Measurements from ENCODE around the gene MUC5AC. TPM values are rescaled to one million over a fixed set of nuclear protein-coding genes. Genes with fewer than 3 reads are reported as not detected.
A peak's percentile ranks its signal among the peaks of the same experiment; 100 is the strongest.

Gene MUC5AC
- total and polyA plus RNA-seq, 11 donors, result not detected

- WGBS, 4 donors, result 67 to 78% (median 75%) methylated on average over 21 to 47 of the region's 47 CpGs
- no peak for ATAC-seq
- Histone ChIP-seq H3K9me3 (no peaks in the 10 kb centered on the region), H3K4me1 (peaks cover 0 to 8% (median 0%) of the 10 kb centered on the region in 12 donors), H3K4me3 (no peak overlapping the region), H3K36me3 (no peaks in the 10 kb centered on the region), H3K27ac (no peak overlapping the region), H3K27me3 (peaks cover 3 to 56% (median 22%) of the 10 kb centered on the region in 9 donors)
- peak in 3 of 5 donors; percentile 4 to 60 (median 10) for DNase-seq
- TF ChIP-seq POLR2A (IDR thresholded peaks at IDR 0.05), result no peak
- TF ChIP-seq CTCF (IDR thresholded peaks at IDR 0.05), result no peak
- intact Hi-C loops (cut with DNase I), result loop anchor here in 8 of 10 donors (2.0 to 10.0 kb wide), 5 partner anchors 255 to 377 kb away; partner anchors contain the start of gene DUSP8 (in 2 of the 8)
Measured at GRCh38 chr11:1199751-1200610, 42.2 kb downstream of the MUC5AC start.

DNA sequence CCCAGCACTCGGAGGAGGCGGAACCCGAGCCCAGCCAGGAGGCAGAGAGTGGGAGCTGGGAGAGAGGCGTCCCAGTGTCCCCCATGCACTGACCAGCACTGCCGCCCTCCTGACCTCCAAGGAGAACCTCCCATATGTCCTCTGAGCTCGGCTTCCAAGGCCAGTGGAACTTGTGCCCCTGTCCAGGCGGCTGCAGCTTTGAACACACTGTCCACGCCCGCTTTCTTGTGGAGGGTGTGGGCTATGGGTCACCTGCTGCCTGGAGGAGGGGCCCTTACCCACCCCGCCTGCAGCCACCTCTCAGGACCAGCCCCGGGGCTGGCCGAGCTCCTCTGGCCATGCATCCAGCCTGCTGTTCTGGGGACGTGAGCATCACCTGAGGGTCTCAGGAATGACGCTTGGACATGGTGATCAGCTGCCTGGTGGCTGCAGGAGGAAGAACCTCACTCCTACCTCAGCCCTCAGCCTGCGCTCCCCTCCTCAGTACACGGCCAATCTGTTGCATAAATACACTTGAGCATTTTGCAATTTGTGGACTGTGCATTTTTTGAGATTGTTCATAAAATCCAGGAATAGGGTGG, 42.9 kb downstream of the MUC5AC start:
- no peak overlapping the region for H3K4me3 ChIP-seq
- ATAC-seq, result no peak
- peaks cover 0 to 8% (median 0%) of the 10 kb centered on the region in 12 donors for H3K4me1 ChIP-seq
- no peaks in the 10 kb centered on the region for H3K36me3 ChIP-seq
- DNase-seq, result peak in 2 of 5 donors; percentile 3 to 7
- WGBS, 4 donors, result 67 to 87% (median 77%) methylated on average over 7 to 16 of the region's 16 CpGs
- H3K27ac ChIP-seq, result no peak overlapping the region
- intact Hi-C loops (cut with DNase I), result loop anchor here in 8 of 10 donors (2.0 to 10.0 kb wide), 5 partner anchors 254 to 377 kb away; partner anchors contain the start of gene DUSP8 (in 2 of the 8)
- no peak for TF ChIP-seq POLR2A (IDR thresholded peaks at IDR 0.05)
- TF ChIP-seq CTCF (IDR thresholded peaks at IDR 0.05), result no peak
- H3K9me3 ChIP-seq, result no peaks in the 10 kb centered on the region
- H3K27me3 ChIP-seq, result peaks cover 3 to 56% (median 22%) of the 10 kb centered on the region in 9 donors

DNA sequence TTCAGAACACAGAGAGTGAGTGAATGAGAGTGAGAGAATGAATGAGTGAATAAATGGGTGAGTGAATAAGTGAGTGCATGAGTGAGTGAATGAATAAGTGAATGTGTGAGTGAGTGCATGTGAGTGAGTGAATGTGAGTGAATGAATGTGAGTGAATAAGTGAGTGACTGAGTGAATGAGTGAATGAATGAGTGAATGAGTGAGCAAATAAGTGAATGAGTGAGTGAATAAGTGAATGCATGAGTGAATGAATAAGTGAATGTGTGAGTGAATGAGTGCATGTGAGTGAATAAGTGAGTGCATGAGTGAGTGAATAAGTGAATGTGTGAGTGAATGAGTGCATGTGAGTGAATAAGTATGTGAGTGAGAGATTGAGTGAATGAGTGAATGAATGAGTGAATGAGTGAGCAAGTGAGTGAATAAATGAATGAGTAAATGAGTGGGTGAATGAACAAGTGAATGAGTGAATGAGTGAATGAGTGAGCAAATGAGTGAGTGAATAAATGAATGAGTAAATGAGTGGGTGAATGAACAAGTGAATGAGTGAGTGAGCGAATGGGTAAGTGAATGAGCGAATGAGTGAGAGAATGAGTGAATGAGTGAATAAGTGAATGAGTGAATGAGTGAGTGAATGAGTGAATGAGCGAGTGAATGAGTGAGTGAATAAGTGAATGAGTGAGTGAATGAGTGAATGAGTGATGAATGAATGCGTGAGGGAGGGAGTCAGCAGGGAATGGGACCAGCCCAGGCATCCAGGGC, 43.8 kb downstream of the MUC5AC start:
- intact Hi-C loops (cut with DNase I), result loop anchor here in 9 of 10 donors (2.0 to 10.0 kb wide), 7 partner anchors 253 to 376 kb away; partner anchors contain the start of gene DUSP8 (in 3 of the 9)
- DNase-seq, result no peak
- ATAC-seq, result no peak
- Histone ChIP-seq H3K4me1 (peaks cover 0 to 8% (median 0%) of the 10 kb centered on the region in 12 donors), H3K27ac (no peak overlapping the region), H3K4me3 (no peak overlapping the region), H3K9me3 (no peaks in the 10 kb centered on the region), H3K36me3 (no peaks in the 10 kb centered on the region), H3K27me3 (peaks cover 0 to 49% (median 18%) of the 10 kb centered on the region in 9 donors)
- 85 to 90% (median 87%) methylated on average over 4 of the region's 4 CpGs for WGBS, 4 donors
- no peak for TF ChIP-seq POLR2A (IDR thresholded peaks at IDR 0.05)
- no peak for TF ChIP-seq CTCF (IDR thresholded peaks at IDR 0.05)

Data from heart left ventricle (tissue), 16 donors.